HUES48 (cell line): ENCODE data around the gene MACROD2.

Source experiments
- H3K27ac ChIP-seq: one replicate; pipeline ENCODE4 v1.7.0; 2013; ENCODE audit warnings: low read depth, low read length, inconsistent platforms
- H3K27me3 ChIP-seq: 2 replicates; pipeline ENCODE4 v1.6.1; 2013; ENCODE audit warnings: mild to moderate bottlenecking, low read length; ENCODE audit not compliant: control insufficient read depth, insufficient read depth
- H3K36me3 ChIP-seq: 2 replicates; pipeline ENCODE4 v1.6.1; 2013; ENCODE audit warnings: low read length; ENCODE audit not compliant: control insufficient read depth, insufficient read depth
- H3K4me1 ChIP-seq: 2 replicates; pipeline ENCODE4 v1.6.1; 2013; ENCODE audit warnings: mild to moderate bottlenecking, low read length; ENCODE audit not compliant: control insufficient read depth, insufficient read depth
- H3K4me3 ChIP-seq: 2 replicates; pipeline ENCODE4 v1.5.1; 2013; ENCODE audit warnings: mild to moderate bottlenecking, low read depth, low read length
- H3K9ac ChIP-seq: 2 replicates; pipeline ENCODE4 v1.6.1; 2013; ENCODE audit warnings: mild to moderate bottlenecking, low read depth, low read length, moderate library complexity
- H3K9me3 ChIP-seq: 2 replicates; pipeline ENCODE4 v1.6.1; 2013; ENCODE audit warnings: low read length; ENCODE audit not compliant: control insufficient read depth, insufficient read depth

The MACROD2 gene

DNA sequence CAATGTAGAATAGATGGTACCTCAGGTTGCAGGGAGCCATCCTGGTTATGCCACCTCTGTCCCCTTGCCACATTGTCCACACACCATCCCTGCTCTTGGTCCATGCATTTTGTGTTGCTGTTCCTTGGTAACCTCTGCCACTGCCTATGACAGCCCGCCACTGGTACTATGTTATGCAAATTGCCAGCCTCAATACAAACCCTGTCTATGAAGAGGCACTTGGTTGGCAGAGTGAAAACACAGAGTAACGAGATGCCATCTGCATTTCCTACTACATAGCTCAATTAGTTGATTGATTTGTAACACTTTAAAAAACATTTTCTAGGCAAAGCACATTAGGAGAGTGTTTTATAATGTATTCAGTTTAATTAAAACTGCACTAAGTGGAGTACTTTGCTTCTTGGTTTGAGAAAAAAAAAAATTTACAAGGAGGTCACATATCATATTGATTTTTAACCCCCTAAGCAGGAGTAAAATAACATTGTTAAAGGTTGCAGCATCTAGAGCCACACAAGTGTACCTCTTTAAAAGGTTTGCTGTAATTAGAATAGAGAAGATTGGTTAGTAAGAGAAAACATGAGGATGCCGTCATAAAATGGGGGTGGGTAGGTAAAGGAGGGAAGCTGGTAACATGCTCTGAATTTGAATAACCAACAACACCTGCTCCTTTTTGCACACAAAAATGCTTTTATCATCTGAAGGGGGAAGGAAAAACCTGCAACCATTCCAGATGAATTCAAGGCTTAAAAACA lies 1760.9 kb downstream of the MACROD2 start:
- Histone ChIP-seq H3K27me3 (no peaks in the 10 kb centered on the region), H3K9me3 (no peaks in the 10 kb centered on the region), H3K4me1 (0 out of 2 replicates have a peak, but pooled peaks cover 10% of the 10 kb centered on the region), H3K4me3 (no peak overlapping the region), H3K27ac (no peak overlapping the region), H3K9ac (no peak overlapping the region), H3K36me3 (no peaks in the 10 kb centered on the region)

GRCh38 chr20:15756754-15757115 lies 1761.4 kb downstream of the MACROD2 start:
- Histone ChIP-seq H3K9me3 (no peaks in the 10 kb centered on the region), H3K4me1 (0 out of 2 replicates have a peak, but pooled peaks cover 10% of the 10 kb centered on the region), H3K9ac (no peak overlapping the region), H3K36me3 (no peaks in the 10 kb centered on the region), H3K4me3 (no peak overlapping the region), H3K27me3 (no peaks in the 10 kb centered on the region), H3K27ac (no peak overlapping the region)

- no peak overlapping the region for H3K9ac ChIP-seq
- no peaks in the 10 kb centered on the region for H3K27me3 ChIP-seq
- no peaks in the 10 kb centered on the region for H3K36me3 ChIP-seq
- H3K27ac ChIP-seq = no peak overlapping the region
- no peaks in the 10 kb centered on the region for H3K9me3 ChIP-seq
- no peak overlapping the region for H3K4me3 ChIP-seq
- 0 out of 2 replicates have a peak, but pooled peaks cover 10% of the 10 kb centered on the region for H3K4me1 ChIP-seq
Observed at GRCh38 chr20:15759594-15759993, 1764.3 kb downstream of the MACROD2 start.

GRCh38 chr20:15760001-15760621 lies 1764.8 kb downstream of the MACROD2 start:
- H3K4me1 ChIP-seq = 0 out of 2 replicates have a peak, but pooled peaks cover 10% of the 10 kb centered on the region
- no peak overlapping the region for H3K9ac ChIP-seq
- H3K27ac ChIP-seq = no peak overlapping the region
- H3K36me3 ChIP-seq = no peaks in the 10 kb centered on the region
- H3K27me3 ChIP-seq = no peaks in the 10 kb centered on the region
- no peaks in the 10 kb centered on the region for H3K9me3 ChIP-seq
- H3K4me3 ChIP-seq = no peak overlapping the region

- H3K4me1 ChIP-seq = 0 out of 2 replicates have a peak, but pooled peaks cover 7% of the 10 kb centered on the region
- no peaks in the 10 kb centered on the region for H3K9me3 ChIP-seq
- H3K4me3 ChIP-seq = no peak overlapping the region
- no peaks in the 10 kb centered on the region for H3K36me3 ChIP-seq
- no peaks in the 10 kb centered on the region for H3K27me3 ChIP-seq
- no peak overlapping the region for H3K27ac ChIP-seq
- no peak overlapping the region for H3K9ac ChIP-seq
Observed at GRCh38 chr20:15763366-15763765, 1768.0 kb downstream of the MACROD2 start.

DNA sequence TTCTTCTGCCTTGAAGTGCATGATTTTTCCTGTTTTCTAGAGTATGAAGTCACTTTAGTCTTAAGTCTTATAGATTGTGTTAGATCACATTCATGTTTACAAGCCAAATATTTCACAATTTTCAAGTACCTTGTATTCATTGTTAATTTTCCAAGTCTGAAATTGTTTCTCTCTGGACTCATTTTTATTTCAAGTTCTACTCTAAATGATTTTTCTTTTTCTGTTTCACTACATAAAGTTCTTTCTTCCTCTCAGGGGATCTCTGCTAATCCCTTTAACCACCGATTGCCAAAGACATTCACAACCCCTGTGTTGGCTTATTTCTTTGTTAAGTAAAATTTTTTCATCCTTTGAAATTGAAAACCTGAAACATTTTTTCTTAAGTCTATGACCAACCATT lies 1772.3 kb downstream of the MACROD2 start:
- Histone ChIP-seq H3K9ac (no peak overlapping the region), H3K9me3 (no peaks in the 10 kb centered on the region), H3K4me1 (0 out of 2 replicates have a peak, but pooled peaks cover 7% of the 10 kb centered on the region), H3K36me3 (no peaks in the 10 kb centered on the region), H3K27ac (no peak overlapping the region), H3K27me3 (no peaks in the 10 kb centered on the region), H3K4me3 (no peak overlapping the region)

- H3K9me3 ChIP-seq = no peaks in the 10 kb centered on the region
- no peak overlapping the region for H3K9ac ChIP-seq
- no peaks in the 10 kb centered on the region for H3K36me3 ChIP-seq
- H3K4me1 ChIP-seq = 0 out of 2 replicates have a peak, but pooled peaks cover 7% of the 10 kb centered on the region
- H3K27me3 ChIP-seq = no peaks in the 10 kb centered on the region
- H3K27ac ChIP-seq = no peak overlapping the region
- no peak overlapping the region for H3K4me3 ChIP-seq
Observed at GRCh38 chr20:15767999-15768741, 1772.9 kb downstream of the MACROD2 start.

- peaks cover 24% of the 10 kb centered on the region for H3K4me1 ChIP-seq
- no peak overlapping the region for H3K9ac ChIP-seq
- no peaks in the 10 kb centered on the region for H3K27me3 ChIP-seq
- H3K36me3 ChIP-seq = no peaks in the 10 kb centered on the region
- H3K4me3 ChIP-seq = no peak overlapping the region
- H3K9me3 ChIP-seq = no peaks in the 10 kb centered on the region
- H3K27ac ChIP-seq = no peak overlapping the region
Observed at GRCh38 chr20:15772826-15773225, 1777.5 kb downstream of the MACROD2 start.

GRCh38 chr20:15774926-15775325 lies 1779.6 kb downstream of the MACROD2 start:
- Histone ChIP-seq H3K36me3 (no peaks in the 10 kb centered on the region), H3K9me3 (no peaks in the 10 kb centered on the region), H3K27me3 (no peaks in the 10 kb centered on the region), H3K4me3 (no peak overlapping the region), H3K9ac (no peak overlapping the region), H3K4me1 (peaks cover 22% of the 10 kb centered on the region), H3K27ac (no peak overlapping the region)

GRCh38 chr20:15776770-15777466 lies 1781.6 kb downstream of the MACROD2 start:
- H3K9ac ChIP-seq = no peak overlapping the region
- H3K27me3 ChIP-seq = no peaks in the 10 kb centered on the region
- no peak overlapping the region for H3K27ac ChIP-seq
- no peaks in the 10 kb centered on the region for H3K9me3 ChIP-seq
- no peak overlapping the region for H3K4me3 ChIP-seq
- no peaks in the 10 kb centered on the region for H3K36me3 ChIP-seq
- peaks cover 22% of the 10 kb centered on the region for H3K4me1 ChIP-seq
